ENCODE measurements around the gene MSRB1.

DNA sequence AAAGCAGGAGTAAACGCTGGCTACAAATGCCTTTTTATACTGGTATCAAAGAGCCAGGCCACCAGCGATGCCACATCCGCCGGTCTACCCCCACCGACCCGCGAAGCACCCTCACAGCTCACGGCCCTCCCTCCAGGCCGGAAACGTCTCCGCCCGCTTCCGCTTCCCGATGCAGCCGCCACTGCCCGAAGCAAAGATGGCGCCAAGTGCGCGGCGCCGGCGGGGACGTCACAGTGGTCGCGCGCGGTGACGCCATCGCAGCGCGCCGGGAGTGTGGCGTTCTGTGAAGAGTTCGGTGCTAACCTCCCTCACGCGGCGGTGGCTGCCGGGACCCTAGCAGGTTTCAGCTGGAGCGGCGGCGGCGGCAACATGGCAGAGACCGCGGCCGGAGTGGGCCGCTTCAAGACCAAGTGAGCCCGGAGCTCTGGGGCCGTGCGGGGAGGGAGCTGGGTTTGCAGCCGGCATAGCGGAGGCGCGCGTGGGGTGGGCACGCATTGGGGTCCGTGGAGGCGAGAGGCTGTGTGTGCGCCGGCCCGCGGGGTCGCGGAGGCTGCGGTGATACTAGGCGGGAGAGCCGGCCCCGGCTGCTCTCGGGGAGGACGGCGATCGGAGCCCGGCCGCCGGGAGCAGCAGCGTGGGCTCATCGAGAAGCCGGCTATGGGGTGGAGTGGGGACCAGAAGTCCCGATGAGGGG, 28.9 kb upstream of the MSRB1 start, which contains the start of gene TBL3:
- TF ChIP-seq CTCF (conservative IDR thresholded peaks at IDR 0.05; ENCODE audit: low read depth, low read length) (no peak), EZH2 (IDR thresholded peaks at IDR 0.05; ENCODE audit: low read length, unreplicated experiment) (no peak)

All from PC-3 (cell line).